Liver (tissue), 9 donors: ENCODE measurements around the gene MTPN. TPM values are rescaled to one million over a fixed set of nuclear protein-coding genes. Genes with fewer than 3 reads are reported as not detected.

Experiments used
- DNase-seq: peaks from one replicate; pipeline ENCODE4 v3.0.0-alpha.2; 2017; ENCODE audit warnings: low spot score
- H3K27ac ChIP-seq, 2 donors: one replicate each; pipeline ENCODE4 v1.7.0; 2013; ENCODE audit warnings: inconsistent platforms in 2 of 2, low read length in 2 of 2, control low read depth in 1 of 2, low read depth in 1 of 2, mild to moderate bottlenecking in 1 of 2
- H3K27me3 ChIP-seq, 4 donors: one replicate each; pipeline versions ENCODE4 v1.6.1 to v1.7.0; 2013; ENCODE audit warnings: low read length in 3 of 4, inconsistent platforms in 1 of 4, mild to moderate bottlenecking in 1 of 4, moderate library complexity in 1 of 4; ENCODE audit not compliant: control insufficient read depth in 4 of 4, insufficient read depth in 4 of 4
- H3K36me3 ChIP-seq, 4 donors: one replicate each; pipeline versions ENCODE4 v1.6.1 to v1.7.0; 2013; ENCODE audit warnings: low read length in 3 of 4, mild to moderate bottlenecking in 3 of 4, low read depth in 1 of 4, moderate library complexity in 1 of 4; ENCODE audit not compliant: control insufficient read depth in 4 of 4, insufficient read depth in 3 of 4
- H3K4me1 ChIP-seq, 4 donors: one replicate each; pipeline versions ENCODE4 v1.6.1 to v1.7.0; 2013; ENCODE audit warnings: low read length in 3 of 4, mild to moderate bottlenecking in 3 of 4, moderate library complexity in 1 of 4; ENCODE audit not compliant: control insufficient read depth in 4 of 4, insufficient read depth in 4 of 4
- H3K4me3 ChIP-seq, 3 donors: one replicate each; pipeline versions ENCODE4 v1.6.1 to v1.7.0; 2013; ENCODE audit warnings: low read length in 3 of 3, control low read depth in 1 of 3, low read depth in 1 of 3, mild to moderate bottlenecking in 1 of 3
- H3K9ac ChIP-seq, 2 donors: one replicate each; pipeline ENCODE4 v1.7.0; 2013; ENCODE audit warnings: low read length in 2 of 2, mild to moderate bottlenecking in 2 of 2, moderate library complexity in 2 of 2, control low read depth in 1 of 2, low read depth in 1 of 2
- H3K9me3 ChIP-seq, 4 donors: one replicate each; pipeline versions ENCODE4 v1.6.1 to v1.7.0; 2013; ENCODE audit warnings: low read length in 3 of 4; ENCODE audit not compliant: control insufficient read depth in 4 of 4
- EGR1 ChIP-seq, 2 donors: IDR thresholded peaks; 2 replicates each; pipeline ENCODE4 v1.6.1; 2016 to 2018; ENCODE audit warnings: antibody characterized with exemption in 2 of 2, low read depth in 2 of 2
- FOXA1 ChIP-seq: IDR thresholded peaks from 2 replicates; pipeline ENCODE4 v1.6.1; 2016; ENCODE audit warnings: antibody characterized with exemption
- FOXA2 ChIP-seq: IDR thresholded peaks from 2 replicates; pipeline ENCODE4 v1.6.1; 2016; ENCODE audit warnings: antibody characterized with exemption
- GABPA ChIP-seq, 2 donors: IDR thresholded peaks in 1 of 2; conservative IDR thresholded peaks in 1 of 2; 2 replicates each; pipeline ENCODE4 v1.6.1; 2016; ENCODE audit warnings: antibody characterized with exemption in 2 of 2, mild to moderate bottlenecking in 1 of 2, moderate library complexity in 1 of 2
- HNF4A ChIP-seq, 2 donors: conservative IDR thresholded peaks; 2 replicates each; pipeline ENCODE4 v1.6.1; 2016; ENCODE audit warnings: antibody characterized with exemption in 2 of 2, mild to moderate bottlenecking in 2 of 2
- HNF4G ChIP-seq: IDR thresholded peaks from 2 replicates; pipeline ENCODE4 v1.6.1; 2016; ENCODE audit warnings: antibody characterized with exemption
- JUND ChIP-seq, 2 donors: IDR thresholded peaks; 2 replicates each; pipeline ENCODE4 v1.6.1; 2016; ENCODE audit warnings: antibody characterized with exemption in 2 of 2
- MAX ChIP-seq: IDR thresholded peaks from 2 replicates; pipeline ENCODE4 v1.6.1; 2016; ENCODE audit warnings: antibody characterized with exemption
- NR2F2 ChIP-seq: IDR thresholded peaks from 2 replicates; pipeline ENCODE4 v1.6.1; 2016; ENCODE audit warnings: antibody characterized with exemption
- RAD21 ChIP-seq, 2 donors: IDR thresholded peaks; 2 replicates each; pipeline ENCODE4 v1.6.1; 2016; ENCODE audit warnings: antibody characterized with exemption in 2 of 2, mild to moderate bottlenecking in 2 of 2
- REST ChIP-seq: IDR thresholded peaks from 2 replicates; pipeline ENCODE4 v1.6.1; 2016; ENCODE audit warnings: antibody characterized with exemption, mild to moderate bottlenecking
- RXRA ChIP-seq, 2 donors: IDR thresholded peaks; 2 replicates each; pipeline ENCODE4 v1.6.1; 2017 to 2018; ENCODE audit warnings: antibody characterized with exemption in 2 of 2, mild to moderate bottlenecking in 1 of 2
- SP1 ChIP-seq: IDR thresholded peaks from 2 replicates; pipeline ENCODE4 v1.6.1; 2018; ENCODE audit warnings: antibody characterized with exemption, mild to moderate bottlenecking
- TAF1 ChIP-seq: conservative IDR thresholded peaks from 2 replicates; pipeline ENCODE4 v1.6.1; 2016; ENCODE audit warnings: antibody characterized with exemption, mild to moderate bottlenecking
- YY1 ChIP-seq: IDR thresholded peaks from 2 replicates; pipeline ENCODE4 v1.6.1; 2016; ENCODE audit warnings: antibody characterized with exemption, mild to moderate bottlenecking
- WGBS: extraction: QIAGEN DNeasy Blood & Tissue Kit; methylation state at CpG from one replicate; pipeline ENCODE4 v1.1.7; 2013; 5-methylcytosine and 5-hydroxymethylcytosine counted together
- polyA plus RNA-seq, 2 donors: library from polyadenylated mRNA; stranded (reverse) in 1 of 2; unstranded in 1 of 2; fragments of 200-250 nt in 1 of 2; fragments of >200 nt in 1 of 2; fragmentation: Nextera tagmentation in 1 of 2; extraction: Ambion mirVana in 1 of 2; gene quantifications; one replicate each; pipeline versions ENCODE4 v1.2.1 to v1.2.3, GENCODE V29; 2013 to 2015
- total RNA-seq, 2 donors: library from RNA; depleted of rRNA; stranded (reverse); fragments of >200 nt; gene quantifications; one replicate each; pipeline ENCODE4 v1.2.3, GENCODE V29; 2014
- TF ChIP-seq, protein P1 (sequence below): IDR thresholded peaks from 2 replicates; pipeline ENCODE4 v1.6.1; 2016; ENCODE audit warnings: antibody characterized with exemption
- TF ChIP-seq, protein P2 (sequence below): fragments of 150-350 bp; IDR thresholded peaks from 2 replicates; pipeline ENCODE4 v1.5.1; 2017; ENCODE audit warnings: improper control_type of control experiment, low read depth, low read length; ENCODE audit not compliant: missing input control
- TF ChIP-seq, protein P3 (sequence below): IDR thresholded peaks from 2 replicates; pipeline ENCODE4 v1.6.1; 2016; ENCODE audit warnings: antibody characterized with exemption
- donor health status: healthy.
- donor health status: healthy.
- donor health status: healthy.
- donor health status: healthy.
- donor health status: healthy.

Gene MTPN
- total and polyA plus RNA-seq, 4 donors, result 24.8 to 88.3 (median 32.8) TPM

- Histone ChIP-seq H3K9ac (no peak overlapping the region), H3K27me3 (no peaks in the 10 kb centered on the region), H3K4me3 (no peak overlapping the region), H3K4me1 (no peaks in the 10 kb centered on the region), H3K27ac (no peak overlapping the region), H3K36me3 (no peaks in the 10 kb centered on the region), H3K9me3 (no peaks in the 10 kb centered on the region)
- WGBS, result 78% methylated on average over 9 of the region's 9 CpGs
- TF ChIP-seq NR2F2, result no peak
- no peak for DNase-seq
Observed at GRCh38 chr7:135884495-135885232, 92.5 kb downstream of the MTPN start.

- Histone ChIP-seq H3K9me3 (no peaks in the 10 kb centered on the region), H3K27ac (no peak overlapping the region), H3K27me3 (no peaks in the 10 kb centered on the region), H3K4me1 (no peaks in the 10 kb centered on the region), H3K36me3 (no peaks in the 10 kb centered on the region), H3K4me3 (no peak overlapping the region), H3K9ac (no peak overlapping the region)
- TF ChIP-seq TAF1, result no peak
- no peak for TF ChIP-seq NR2F2
- TF ChIP-seq, protein P1, sequence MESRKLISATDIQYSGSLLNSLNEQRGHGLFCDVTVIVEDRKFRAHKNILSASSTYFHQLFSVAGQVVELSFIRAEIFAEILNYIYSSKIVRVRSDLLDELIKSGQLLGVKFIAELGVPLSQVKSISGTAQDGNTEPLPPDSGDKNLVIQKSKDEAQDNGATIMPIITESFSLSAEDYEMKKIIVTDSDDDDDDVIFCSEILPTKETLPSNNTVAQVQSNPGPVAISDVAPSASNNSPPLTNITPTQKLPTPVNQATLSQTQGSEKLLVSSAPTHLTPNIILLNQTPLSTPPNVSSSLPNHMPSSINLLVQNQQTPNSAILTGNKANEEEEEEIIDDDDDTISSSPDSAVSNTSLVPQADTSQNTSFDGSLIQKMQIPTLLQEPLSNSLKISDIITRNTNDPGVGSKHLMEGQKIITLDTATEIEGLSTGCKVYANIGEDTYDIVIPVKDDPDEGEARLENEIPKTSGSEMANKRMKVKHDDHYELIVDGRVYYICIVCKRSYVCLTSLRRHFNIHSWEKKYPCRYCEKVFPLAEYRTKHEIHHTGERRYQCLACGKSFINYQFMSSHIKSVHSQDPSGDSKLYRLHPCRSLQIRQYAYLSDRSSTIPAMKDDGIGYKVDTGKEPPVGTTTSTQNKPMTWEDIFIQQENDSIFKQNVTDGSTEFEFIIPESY, result no peak
- no peak for TF ChIP-seq FOXA1
- TF ChIP-seq FOXA2, result no peak
- TF ChIP-seq, protein P2, sequence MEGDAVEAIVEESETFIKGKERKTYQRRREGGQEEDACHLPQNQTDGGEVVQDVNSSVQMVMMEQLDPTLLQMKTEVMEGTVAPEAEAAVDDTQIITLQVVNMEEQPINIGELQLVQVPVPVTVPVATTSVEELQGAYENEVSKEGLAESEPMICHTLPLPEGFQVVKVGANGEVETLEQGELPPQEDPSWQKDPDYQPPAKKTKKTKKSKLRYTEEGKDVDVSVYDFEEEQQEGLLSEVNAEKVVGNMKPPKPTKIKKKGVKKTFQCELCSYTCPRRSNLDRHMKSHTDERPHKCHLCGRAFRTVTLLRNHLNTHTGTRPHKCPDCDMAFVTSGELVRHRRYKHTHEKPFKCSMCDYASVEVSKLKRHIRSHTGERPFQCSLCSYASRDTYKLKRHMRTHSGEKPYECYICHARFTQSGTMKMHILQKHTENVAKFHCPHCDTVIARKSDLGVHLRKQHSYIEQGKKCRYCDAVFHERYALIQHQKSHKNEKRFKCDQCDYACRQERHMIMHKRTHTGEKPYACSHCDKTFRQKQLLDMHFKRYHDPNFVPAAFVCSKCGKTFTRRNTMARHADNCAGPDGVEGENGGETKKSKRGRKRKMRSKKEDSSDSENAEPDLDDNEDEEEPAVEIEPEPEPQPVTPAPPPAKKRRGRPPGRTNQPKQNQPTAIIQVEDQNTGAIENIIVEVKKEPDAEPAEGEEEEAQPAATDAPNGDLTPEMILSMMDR, result no peak
- TF ChIP-seq MAX, result no peak
- TF ChIP-seq SP1, result no peak
- no peak for TF ChIP-seq EGR1 (IDR thresholded peaks at IDR 0.05; ENCODE audit: low read depth in 2 of 2)
- no peak for TF ChIP-seq HNF4A (conservative IDR thresholded peaks at IDR 0.05)
- no peak for TF ChIP-seq HNF4G
- TF ChIP-seq RAD21 (IDR thresholded peaks at IDR 0.05), result no peak
- no peak for TF ChIP-seq YY1
- no peak for TF ChIP-seq RXRA (IDR thresholded peaks at IDR 0.05)
- no peak for TF ChIP-seq JUND (IDR thresholded peaks at IDR 0.05)
- TF ChIP-seq GABPA (IDR thresholded peaks at IDR 0.05 in 1 of 2, conservative IDR thresholded peaks at IDR 0.05 in 1 of 2), result no peak
- TF ChIP-seq REST, result no peak
- TF ChIP-seq, protein P3, sequence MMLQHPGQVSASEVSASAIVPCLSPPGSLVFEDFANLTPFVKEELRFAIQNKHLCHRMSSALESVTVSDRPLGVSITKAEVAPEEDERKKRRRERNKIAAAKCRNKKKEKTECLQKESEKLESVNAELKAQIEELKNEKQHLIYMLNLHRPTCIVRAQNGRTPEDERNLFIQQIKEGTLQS, result no peak
- no peak for DNase-seq
Observed at GRCh38 chr7:135879233-135879632, 97.9 kb downstream of the MTPN start.
